Astrocyte of the cerebellum (primary cell): ENCODE measurements around the gene CAMTA1.

Experiments
- DNase-seq: peaks from one replicate; pipeline ENCODE4 v3.0.0-alpha.2; 2011; ENCODE audit warnings: low read depth
- H3K4me3 ChIP-seq: 2 replicates; pipeline ENCODE4 v1.5.1; 2011; ENCODE audit warnings: mild to moderate bottlenecking, low read depth, low read length, moderate library complexity
- in situ Hi-C: cut with HindIII; loops from 2 replicates; pipeline ENCODE4 v1.10.0; 2017; ENCODE audit warnings: low sequenced_read_pairs
- TF ChIP-seq, protein P1 (sequence below): IDR thresholded peaks from 2 replicates; pipeline ENCODE4 v1.5.1; 2012; ENCODE audit warnings: low read length, low read depth, moderate library complexity, mild to moderate bottlenecking; ENCODE audit errors: missing control alignments

Gene CAMTA1

DNA sequence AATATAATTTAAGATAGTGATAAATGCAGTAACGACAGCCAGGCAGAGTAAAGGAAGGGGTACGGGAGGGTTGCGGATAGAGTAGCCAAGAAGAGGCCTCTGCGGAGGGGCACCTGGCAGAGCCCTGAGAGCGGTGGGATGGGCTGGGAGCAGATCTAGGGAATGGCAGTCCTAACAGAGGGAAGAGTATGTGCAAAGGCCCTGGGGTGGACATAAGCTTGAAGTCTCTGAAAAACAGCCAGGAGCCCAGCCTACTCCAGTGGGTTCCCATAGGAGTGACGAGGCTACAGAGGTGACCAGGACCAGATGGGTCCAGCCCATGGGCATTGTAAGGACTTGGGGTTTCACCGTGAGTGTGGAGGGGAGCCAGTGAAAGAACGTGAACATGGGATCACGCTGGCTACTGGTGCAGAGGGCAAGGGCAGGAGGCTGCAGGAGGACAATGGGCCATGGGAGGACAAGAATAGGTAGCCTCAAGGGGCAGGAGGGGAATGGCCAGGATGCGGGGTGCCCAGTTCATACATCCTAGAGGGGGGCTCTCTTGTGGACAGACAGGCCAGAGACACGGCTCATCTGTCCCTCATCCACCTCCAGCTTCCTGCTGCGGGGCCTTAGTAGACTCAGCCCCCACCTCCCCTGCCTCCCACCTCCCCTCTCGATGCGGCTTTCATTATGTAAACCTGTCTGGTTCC, 800.1 kb downstream of the CAMTA1 start:
- DNase-seq = no peak
- H3K4me3 ChIP-seq = no peak overlapping the region
- TF ChIP-seq, protein P1, sequence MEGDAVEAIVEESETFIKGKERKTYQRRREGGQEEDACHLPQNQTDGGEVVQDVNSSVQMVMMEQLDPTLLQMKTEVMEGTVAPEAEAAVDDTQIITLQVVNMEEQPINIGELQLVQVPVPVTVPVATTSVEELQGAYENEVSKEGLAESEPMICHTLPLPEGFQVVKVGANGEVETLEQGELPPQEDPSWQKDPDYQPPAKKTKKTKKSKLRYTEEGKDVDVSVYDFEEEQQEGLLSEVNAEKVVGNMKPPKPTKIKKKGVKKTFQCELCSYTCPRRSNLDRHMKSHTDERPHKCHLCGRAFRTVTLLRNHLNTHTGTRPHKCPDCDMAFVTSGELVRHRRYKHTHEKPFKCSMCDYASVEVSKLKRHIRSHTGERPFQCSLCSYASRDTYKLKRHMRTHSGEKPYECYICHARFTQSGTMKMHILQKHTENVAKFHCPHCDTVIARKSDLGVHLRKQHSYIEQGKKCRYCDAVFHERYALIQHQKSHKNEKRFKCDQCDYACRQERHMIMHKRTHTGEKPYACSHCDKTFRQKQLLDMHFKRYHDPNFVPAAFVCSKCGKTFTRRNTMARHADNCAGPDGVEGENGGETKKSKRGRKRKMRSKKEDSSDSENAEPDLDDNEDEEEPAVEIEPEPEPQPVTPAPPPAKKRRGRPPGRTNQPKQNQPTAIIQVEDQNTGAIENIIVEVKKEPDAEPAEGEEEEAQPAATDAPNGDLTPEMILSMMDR = no peak
- in situ Hi-C loops = no loop called here

DNA sequence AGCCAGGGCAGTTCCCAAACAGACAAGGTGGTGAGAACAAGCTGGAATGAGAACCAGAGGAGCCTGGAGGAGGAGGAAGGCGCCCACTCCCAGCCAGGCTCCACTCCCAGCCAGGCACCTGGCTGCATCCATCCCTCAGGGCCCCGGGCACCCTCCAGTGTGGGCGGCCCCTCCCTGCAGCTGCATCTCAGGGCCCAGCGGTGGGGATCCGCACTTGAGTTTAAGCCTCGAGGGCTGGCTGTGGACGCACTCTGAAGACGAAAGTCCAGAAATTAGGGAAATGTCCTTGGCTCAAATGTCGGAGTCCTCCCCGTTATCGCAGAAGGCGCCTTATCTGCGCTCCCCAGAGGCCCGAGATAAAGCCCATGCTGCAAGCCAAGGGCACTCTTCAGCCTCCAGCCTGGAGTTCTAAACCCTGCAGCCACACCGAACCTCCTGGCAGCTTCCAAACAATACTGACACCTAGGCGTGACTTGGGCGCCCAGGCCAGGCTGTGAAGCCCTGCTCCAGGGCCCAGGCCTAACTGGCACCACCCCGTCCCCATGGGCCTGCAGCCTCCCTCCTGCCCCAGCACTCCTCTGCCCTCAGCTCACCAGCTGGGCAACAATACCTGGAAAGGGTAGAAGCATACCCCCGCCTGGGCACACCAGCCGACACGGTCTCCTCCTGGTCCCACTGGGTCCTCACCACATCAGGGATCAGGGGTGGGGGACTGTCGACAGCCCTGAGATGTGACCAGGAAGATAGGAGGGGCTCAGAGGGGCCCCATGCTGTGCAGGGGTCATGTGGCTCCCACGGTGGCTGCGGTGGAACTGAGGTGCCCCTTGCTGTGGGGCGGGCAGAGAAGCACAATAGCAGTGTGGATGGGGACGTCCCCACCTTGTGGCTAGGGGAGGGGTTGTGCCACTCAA, 801.0 kb downstream of the CAMTA1 start:
- DNase-seq = no peak
- TF ChIP-seq, protein P1 = no peak
- H3K4me3 ChIP-seq = no peak overlapping the region
- in situ Hi-C loops = no loop called here

DNA sequence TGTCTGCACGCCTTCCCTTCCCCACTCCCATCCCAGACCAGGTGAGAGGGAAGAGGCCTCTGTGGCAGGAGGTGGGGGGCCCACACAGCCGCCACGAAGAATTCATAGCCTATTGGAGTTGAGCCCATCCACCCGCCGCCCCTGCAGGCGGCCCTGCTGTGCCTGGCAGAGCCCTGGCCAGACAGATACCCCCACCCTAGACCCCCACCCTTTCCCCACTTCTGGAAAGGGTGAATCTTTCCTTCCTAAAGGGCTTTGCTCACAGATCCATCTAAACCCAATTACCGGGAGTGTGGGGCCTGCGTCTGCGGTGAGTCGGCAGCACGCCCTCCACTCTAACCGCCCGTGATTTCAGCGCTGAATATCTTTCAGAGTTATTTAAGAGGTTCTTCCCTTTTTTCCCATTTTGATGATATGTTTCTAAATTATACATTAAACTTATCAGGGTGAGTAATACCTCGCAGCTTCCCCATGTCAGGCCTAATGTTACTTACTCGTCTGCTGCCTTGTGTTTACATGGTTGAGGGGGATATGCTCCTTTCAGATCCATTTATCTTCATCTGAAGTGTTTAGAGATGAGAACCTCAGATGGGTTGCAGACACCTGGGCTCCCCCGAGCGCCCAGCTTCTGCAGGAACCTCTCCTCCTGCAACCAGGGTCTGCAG, 802.0 kb downstream of the CAMTA1 start:
- H3K4me3 ChIP-seq = no peak overlapping the region
- TF ChIP-seq, protein P1 = no peak
- in situ Hi-C loops = no loop called here
- DNase-seq = no peak

DNA sequence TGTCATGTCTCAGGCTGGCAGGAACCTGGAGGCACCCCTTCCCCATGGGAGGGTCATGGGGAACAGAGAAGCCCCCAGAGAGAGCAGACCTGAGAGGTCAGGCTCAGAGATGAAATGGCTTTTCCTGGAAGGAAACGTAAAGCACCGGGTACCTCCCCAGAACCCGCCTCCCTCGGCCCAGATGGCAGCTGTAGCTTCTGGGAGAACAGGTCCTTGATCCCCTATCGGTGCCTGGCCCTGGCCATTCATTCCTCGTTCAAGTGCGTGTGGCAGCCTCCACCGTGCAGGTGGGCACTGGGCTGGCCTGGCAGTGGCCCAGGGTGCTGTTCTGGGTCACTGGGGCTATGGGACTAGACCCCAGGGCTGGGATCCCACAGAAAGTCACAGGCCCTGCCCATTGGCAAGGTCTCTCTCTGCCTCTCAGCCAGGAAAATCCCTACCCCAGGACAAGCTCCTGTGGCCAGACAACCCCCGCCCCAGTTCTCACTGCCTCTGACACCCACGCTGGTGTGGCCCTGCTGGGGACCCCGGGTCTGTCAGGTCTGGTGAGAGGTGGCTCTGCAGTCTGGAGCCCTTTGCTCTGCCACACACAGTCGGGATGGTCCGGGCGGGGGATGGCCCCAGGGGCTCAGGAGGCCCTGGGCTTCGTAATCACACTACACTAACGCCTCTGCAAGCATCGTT, 802.7 kb downstream of the CAMTA1 start:
- TF ChIP-seq, protein P1 = no peak
- no peak overlapping the region for H3K4me3 ChIP-seq
- no peak for DNase-seq
- in situ Hi-C loops = no loop called here

DNA sequence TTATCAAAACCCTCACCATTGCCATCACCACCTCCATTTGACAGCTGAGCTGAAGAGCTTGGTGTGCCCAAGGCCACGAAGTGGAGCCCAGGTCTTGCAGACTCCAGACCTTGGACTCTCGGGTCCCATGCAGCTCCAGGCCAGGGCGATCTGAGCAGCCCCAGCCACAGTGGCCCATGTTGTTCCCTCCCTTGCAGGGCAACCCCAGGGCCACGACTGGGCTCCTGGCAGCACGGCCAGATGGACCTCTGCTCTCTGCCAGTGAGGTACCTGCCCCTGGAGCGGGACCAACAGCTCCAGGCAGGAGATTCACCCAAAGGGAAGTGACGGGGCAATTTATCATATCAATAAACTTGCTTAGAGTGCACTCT, 803.2 kb downstream of the CAMTA1 start:
- no peak for DNase-seq
- TF ChIP-seq, protein P1 = no peak
- in situ Hi-C loops = no loop called here
- no peak overlapping the region for H3K4me3 ChIP-seq
